ENCODE data around the gene PSMG1.

- no peak for TF ChIP-seq CREB1 (IDR thresholded peaks at IDR 0.05; ENCODE audit: low read depth)
- TF ChIP-seq, protein P1, sequence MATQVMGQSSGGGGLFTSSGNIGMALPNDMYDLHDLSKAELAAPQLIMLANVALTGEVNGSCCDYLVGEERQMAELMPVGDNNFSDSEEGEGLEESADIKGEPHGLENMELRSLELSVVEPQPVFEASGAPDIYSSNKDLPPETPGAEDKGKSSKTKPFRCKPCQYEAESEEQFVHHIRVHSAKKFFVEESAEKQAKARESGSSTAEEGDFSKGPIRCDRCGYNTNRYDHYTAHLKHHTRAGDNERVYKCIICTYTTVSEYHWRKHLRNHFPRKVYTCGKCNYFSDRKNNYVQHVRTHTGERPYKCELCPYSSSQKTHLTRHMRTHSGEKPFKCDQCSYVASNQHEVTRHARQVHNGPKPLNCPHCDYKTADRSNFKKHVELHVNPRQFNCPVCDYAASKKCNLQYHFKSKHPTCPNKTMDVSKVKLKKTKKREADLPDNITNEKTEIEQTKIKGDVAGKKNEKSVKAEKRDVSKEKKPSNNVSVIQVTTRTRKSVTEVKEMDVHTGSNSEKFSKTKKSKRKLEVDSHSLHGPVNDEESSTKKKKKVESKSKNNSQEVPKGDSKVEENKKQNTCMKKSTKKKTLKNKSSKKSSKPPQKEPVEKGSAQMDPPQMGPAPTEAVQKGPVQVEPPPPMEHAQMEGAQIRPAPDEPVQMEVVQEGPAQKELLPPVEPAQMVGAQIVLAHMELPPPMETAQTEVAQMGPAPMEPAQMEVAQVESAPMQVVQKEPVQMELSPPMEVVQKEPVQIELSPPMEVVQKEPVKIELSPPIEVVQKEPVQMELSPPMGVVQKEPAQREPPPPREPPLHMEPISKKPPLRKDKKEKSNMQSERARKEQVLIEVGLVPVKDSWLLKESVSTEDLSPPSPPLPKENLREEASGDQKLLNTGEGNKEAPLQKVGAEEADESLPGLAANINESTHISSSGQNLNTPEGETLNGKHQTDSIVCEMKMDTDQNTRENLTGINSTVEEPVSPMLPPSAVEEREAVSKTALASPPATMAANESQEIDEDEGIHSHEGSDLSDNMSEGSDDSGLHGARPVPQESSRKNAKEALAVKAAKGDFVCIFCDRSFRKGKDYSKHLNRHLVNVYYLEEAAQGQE (IDR thresholded peaks at IDR 0.05; ENCODE audit: low read depth): no peak
- no peak for TF ChIP-seq RAD21 (IDR thresholded peaks at IDR 0.05; ENCODE audit: low read depth)
- TF ChIP-seq CEBPB (IDR thresholded peaks at IDR 0.05): no peak
- TF ChIP-seq TCF12 (IDR thresholded peaks at IDR 0.05; ENCODE audit: low read depth): no peak
- no peak for TF ChIP-seq YY1 (IDR thresholded peaks at IDR 0.05; ENCODE audit: low read depth)
- TF ChIP-seq EGR1 (IDR thresholded peaks at IDR 0.05): no peak
These were observed 15.5 kb upstream of the PSMG1 start for GRCh38 chr21:39198800-39199199.
